Measurements from ENCODE around the gene GBGT1.
A peak's percentile ranks its signal among the peaks of the same experiment; 100 is the strongest.

The GBGT1 gene

GRCh38 chr9:133154097-133154989 lies 9.4 kb downstream of the GBGT1 start:
- Histone ChIP-seq H3K27ac (0 out of 2 replicates have a peak overlapping the region, but pooled peaks have one; percentile 18), H3K9ac (no peak overlapping the region), H4K20me1 (peaks cover 62% of the 10 kb centered on the region; the same call in 1 of the 2 replicates), H3K36me3 (peaks cover 67% of the 10 kb centered on the region), H3K9me3 (no peaks in the 10 kb centered on the region), H3K27me3 (no peaks in the 10 kb centered on the region), H3K4me2 (no peak overlapping the region), H3K4me3 (no peak overlapping the region), H3K4me1 (peaks cover 32% of the 10 kb centered on the region)
- no peak for TF ChIP-seq Cebpa-rat (IDR thresholded peaks at IDR 0.05)

GRCh38 chr9:133153227-133154096 lies 10.3 kb downstream of the GBGT1 start:
- no peak for TF ChIP-seq Cebpa-rat (IDR thresholded peaks at IDR 0.05)
- H3K4me1 ChIP-seq: peaks cover 32% of the 10 kb centered on the region
- H3K4me2 ChIP-seq: no peak overlapping the region
- H3K36me3 ChIP-seq: peaks cover 58% of the 10 kb centered on the region
- H3K27me3 ChIP-seq: no peaks in the 10 kb centered on the region
- peaks cover 55% of the 10 kb centered on the region; the same call in 1 of the 2 replicates for H4K20me1 ChIP-seq
- H3K4me3 ChIP-seq: no peak overlapping the region
- no peak overlapping the region for H3K27ac ChIP-seq
- no peaks in the 10 kb centered on the region for H3K9me3 ChIP-seq
- no peak overlapping the region for H3K9ac ChIP-seq

GRCh38 chr9:133151601-133152525 lies 11.9 kb downstream of the GBGT1 start:
- Histone ChIP-seq H3K9ac (no peak overlapping the region), H4K20me1 (peaks cover 55% of the 10 kb centered on the region), H3K27me3 (no peaks in the 10 kb centered on the region), H3K27ac (peak overlapping the region; percentile 99), H3K9me3 (no peaks in the 10 kb centered on the region), H3K4me3 (no peak overlapping the region), H3K36me3 (peaks cover 42% of the 10 kb centered on the region), H3K4me2 (no peak overlapping the region), H3K4me1 (peaks cover 43% of the 10 kb centered on the region)
- TF ChIP-seq Cebpa-rat (IDR thresholded peaks at IDR 0.05): no peak

- Histone ChIP-seq H4K20me1 (peaks cover 55% of the 10 kb centered on the region), H3K4me1 (peaks cover 50% of the 10 kb centered on the region), H3K9me3 (no peaks in the 10 kb centered on the region), H3K36me3 (peaks cover 41% of the 10 kb centered on the region), H3K4me2 (peak overlapping the region; percentile 100; the same call in 1 of the 2 replicates), H3K27ac (peak overlapping the region; percentile 99; the same call in 1 of the 2 replicates), H3K27me3 (no peaks in the 10 kb centered on the region), H3K4me3 (no peak overlapping the region), H3K9ac (no peak overlapping the region)
- no peak for TF ChIP-seq Cebpa-rat (IDR thresholded peaks at IDR 0.05)
Measured at GRCh38 chr9:133151041-133151440, 12.7 kb downstream of the GBGT1 start.

- peak overlapping the region; percentile 96 for H3K4me3 ChIP-seq
- peak overlapping the region; percentile 99 for H3K27ac ChIP-seq
- no peaks in the 10 kb centered on the region for H3K27me3 ChIP-seq
- H3K4me1 ChIP-seq: peaks cover 63% of the 10 kb centered on the region
- peaks cover 31% of the 10 kb centered on the region for H3K36me3 ChIP-seq
- TF ChIP-seq Cebpa-rat (IDR thresholded peaks at IDR 0.05): no peak
- H3K9me3 ChIP-seq: no peaks in the 10 kb centered on the region
- peaks cover 55% of the 10 kb centered on the region for H4K20me1 ChIP-seq
- H3K4me2 ChIP-seq: peak overlapping the region; percentile 100
- peak overlapping the region; percentile 99 for H3K9ac ChIP-seq
Measured at GRCh38 chr9:133149130-133150015, 14.3 kb downstream of the GBGT1 start.

- Histone ChIP-seq H3K4me2 (peak overlapping the region; percentile 100), H3K9ac (peak overlapping the region; percentile 99), H3K27me3 (no peaks in the 10 kb centered on the region), H3K4me3 (peak overlapping the region; percentile 96), H3K4me1 (peaks cover 72% of the 10 kb centered on the region), H3K27ac (peak overlapping the region; percentile 99), H4K20me1 (peaks cover 55% of the 10 kb centered on the region), H3K9me3 (no peaks in the 10 kb centered on the region), H3K36me3 (peaks cover 23% of the 10 kb centered on the region)
- no peak for TF ChIP-seq Cebpa-rat (IDR thresholded peaks at IDR 0.05)
Measured at GRCh38 chr9:133148199-133149129, 15.2 kb downstream of the GBGT1 start.

GRCh38 chr9:133147412-133148198 lies 16.1 kb downstream of the GBGT1 start:
- Histone ChIP-seq H3K9me3 (no peaks in the 10 kb centered on the region), H3K27ac (peak overlapping the region; percentile 99), H3K9ac (peak overlapping the region; percentile 99), H3K4me1 (peaks cover 75% of the 10 kb centered on the region), H4K20me1 (peaks cover 56% of the 10 kb centered on the region), H3K4me2 (peak overlapping the region; percentile 100), H3K36me3 (peaks cover 23% of the 10 kb centered on the region), H3K4me3 (peak overlapping the region; percentile 96), H3K27me3 (no peaks in the 10 kb centered on the region)
- TF ChIP-seq Cebpa-rat (IDR thresholded peaks at IDR 0.05): no peak
